GM18858 (cell line): ENCODE data around the gene ALCAM.
"Not testable (repeated sequence)": the region's sequence is repeated elsewhere in the genome, so short reads cannot be mapped to it uniquely, and the experiment has no call there.

Source experiments
- ATAC-seq: cut with Tn5 transposase; IDR thresholded peaks from one replicate; pipeline ENCODE4 v1.9.1; 2021; ENCODE audit not compliant: unreplicated experiment

ALCAM gene

GRCh38 chr3:105571005-105571404 lies 204.3 kb downstream of the ALCAM start:
- ATAC-seq = no peak

GRCh38 chr3:105572501-105572900 lies 205.8 kb downstream of the ALCAM start:
- ATAC-seq = no peak

- ATAC-seq = no peak
These were observed 212.7 kb downstream of the ALCAM start for GRCh38 chr3:105579439-105579838.

GRCh38 chr3:105580296-105580965 lies 213.7 kb downstream of the ALCAM start:
- no peak for ATAC-seq

- ATAC-seq = no peak
These were observed 215.3 kb downstream of the ALCAM start for GRCh38 chr3:105582015-105582414.

- ATAC-seq = no peak
These were observed 217.5 kb downstream of the ALCAM start for GRCh38 chr3:105584003-105584790.

- no peak for ATAC-seq
These were observed 226.6 kb downstream of the ALCAM start for GRCh38 chr3:105593315-105593714.

GRCh38 chr3:105594219-105594618 lies 227.5 kb downstream of the ALCAM start:
- no peak for ATAC-seq

- no peak for ATAC-seq
These were observed 231.5 kb downstream of the ALCAM start for GRCh38 chr3:105598042-105598796.

GRCh38 chr3:105599350-105599749 lies 232.6 kb downstream of the ALCAM start:
- ATAC-seq = no peak

- not testable (repeated sequence) for ATAC-seq
These were observed 235.0 kb downstream of the ALCAM start for GRCh38 chr3:105601756-105602155.

GRCh38 chr3:105602286-105602685 lies 235.6 kb downstream of the ALCAM start:
- not testable (repeated sequence) for ATAC-seq

GRCh38 chr3:105603516-105603915 lies 236.8 kb downstream of the ALCAM start:
- ATAC-seq = not testable (repeated sequence)

GRCh38 chr3:105606016-105606415 lies 239.3 kb downstream of the ALCAM start:
- no peak for ATAC-seq

GRCh38 chr3:105608623-105609022 lies 241.9 kb downstream of the ALCAM start:
- ATAC-seq = no peak

GRCh38 chr3:105610473-105610872 lies 243.8 kb downstream of the ALCAM start:
- ATAC-seq = no peak

- no peak for ATAC-seq
These were observed 244.8 kb downstream of the ALCAM start for GRCh38 chr3:105611304-105612192.

- no peak for ATAC-seq
These were observed 246.4 kb downstream of the ALCAM start for GRCh38 chr3:105613120-105613519.

- ATAC-seq = no peak
These were observed 247.8 kb downstream of the ALCAM start for GRCh38 chr3:105614288-105615030.

GRCh38 chr3:105615814-105616213 lies 249.1 kb downstream of the ALCAM start:
- ATAC-seq = no peak
